GM10847 (cell line): ENCODE measurements around the gene CCDC14.
"Not testable (repeated sequence)": the region's sequence is repeated elsewhere in the genome, so short reads cannot be mapped to it uniquely, and the experiment has no call there.

Experiments
- POLR2A ChIP-seq: IDR thresholded peaks from 2 replicates; pipeline ENCODE4 v1.6.1; 2011; ENCODE audit not compliant: insufficient read length; ENCODE audit errors: extremely low read depth

CCDC14 gene

GRCh38 chr3:123960781-123961507 is at the start of gene CCDC14:
CCDC14 (minus strand) TSS chr3:123961229; CDS start chr3:123961173, 56 bp downstream.
- TF ChIP-seq POLR2A = peak; percentile 57

DNA sequence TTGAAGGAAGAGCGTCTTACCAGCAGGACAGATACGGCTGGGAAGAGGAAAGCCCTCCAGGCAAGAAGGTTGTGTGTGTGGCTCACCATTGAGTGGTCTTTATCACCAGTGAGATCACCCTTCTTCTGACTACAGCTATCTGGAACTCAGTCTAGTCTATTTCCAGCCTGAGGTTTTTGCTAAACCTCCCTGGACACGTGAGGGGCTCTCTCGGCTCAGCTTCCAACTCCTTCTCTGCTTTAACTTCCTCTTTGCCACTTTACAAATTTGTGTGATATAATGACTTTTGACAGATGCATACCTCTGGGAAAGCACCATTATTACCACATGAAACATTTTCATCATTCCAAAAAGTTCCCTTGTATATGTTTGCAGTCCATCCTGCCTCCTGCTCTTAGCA is 46.2 kb upstream of the CCDC14 start:
- TF ChIP-seq POLR2A = no peak

DNA sequence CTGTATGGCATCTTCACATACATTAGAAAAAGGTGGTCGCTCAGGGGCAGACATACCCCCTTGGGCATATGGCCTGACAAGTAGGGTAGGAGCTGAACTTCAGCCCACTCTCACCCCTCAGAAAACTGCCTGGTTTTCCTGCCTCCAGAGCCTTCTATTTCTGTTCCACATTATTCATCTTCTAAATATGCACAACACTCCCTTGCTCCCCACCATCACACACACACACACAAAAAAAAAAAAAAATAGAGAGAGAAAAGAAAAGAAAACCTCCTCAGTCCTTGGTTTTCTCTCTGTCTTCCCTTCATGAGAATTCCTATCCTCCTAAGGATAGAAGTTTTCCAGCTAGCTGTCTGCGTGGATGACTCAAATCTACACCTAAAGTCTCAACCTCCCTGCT is 36.5 kb upstream of the CCDC14 start:
- no peak for TF ChIP-seq POLR2A

- TF ChIP-seq POLR2A = no peak
Observed at GRCh38 chr3:123993818-123994217, 32.8 kb upstream of the CCDC14 start.

GRCh38 chr3:123991730-123992588 is 30.9 kb upstream of the CCDC14 start, which contains the start of gene ROPN1:
ROPN1 (minus strand) TSS chr3:123992124; CDS start chr3:123980481, 11,643 bp downstream.
- TF ChIP-seq POLR2A = not testable (repeated sequence)

- no peak for TF ChIP-seq POLR2A
Observed at GRCh38 chr3:123986427-123986826, 25.4 kb upstream of the CCDC14 start.

GRCh38 chr3:123984957-123985356 is 23.9 kb upstream of the CCDC14 start:
- no peak for TF ChIP-seq POLR2A

- TF ChIP-seq POLR2A = no peak
Observed at GRCh38 chr3:123984350-123984749, 23.3 kb upstream of the CCDC14 start.

DNA sequence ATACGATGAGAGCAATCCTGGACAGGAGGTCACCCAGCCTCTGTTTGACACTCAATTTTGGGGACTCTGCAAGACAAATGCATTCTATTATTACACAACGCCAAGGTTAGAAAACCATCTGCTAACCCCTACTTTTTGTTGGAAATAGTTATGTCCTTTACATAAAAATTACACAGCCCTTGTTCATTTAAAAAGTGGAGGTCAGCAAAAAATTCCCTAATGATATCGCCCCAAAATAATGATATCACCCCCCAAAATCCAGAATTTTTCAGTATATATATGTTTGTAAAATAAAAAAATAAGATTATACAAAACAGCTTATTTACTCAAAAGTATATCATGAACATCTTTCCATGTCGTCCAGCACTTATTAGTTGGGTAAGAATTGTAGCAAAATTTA is 19.5 kb upstream of the CCDC14 start:
- TF ChIP-seq POLR2A = no peak

- TF ChIP-seq POLR2A = no peak
Observed at GRCh38 chr3:123971406-123971805, 10.4 kb upstream of the CCDC14 start.

GRCh38 chr3:123961508-123961856 is 453 bp upstream of the CCDC14 start:
- no peak for TF ChIP-seq POLR2A

- no peak for TF ChIP-seq POLR2A
Observed at GRCh38 chr3:123953735-123954134, 7.3 kb downstream of the CCDC14 start.

DNA sequence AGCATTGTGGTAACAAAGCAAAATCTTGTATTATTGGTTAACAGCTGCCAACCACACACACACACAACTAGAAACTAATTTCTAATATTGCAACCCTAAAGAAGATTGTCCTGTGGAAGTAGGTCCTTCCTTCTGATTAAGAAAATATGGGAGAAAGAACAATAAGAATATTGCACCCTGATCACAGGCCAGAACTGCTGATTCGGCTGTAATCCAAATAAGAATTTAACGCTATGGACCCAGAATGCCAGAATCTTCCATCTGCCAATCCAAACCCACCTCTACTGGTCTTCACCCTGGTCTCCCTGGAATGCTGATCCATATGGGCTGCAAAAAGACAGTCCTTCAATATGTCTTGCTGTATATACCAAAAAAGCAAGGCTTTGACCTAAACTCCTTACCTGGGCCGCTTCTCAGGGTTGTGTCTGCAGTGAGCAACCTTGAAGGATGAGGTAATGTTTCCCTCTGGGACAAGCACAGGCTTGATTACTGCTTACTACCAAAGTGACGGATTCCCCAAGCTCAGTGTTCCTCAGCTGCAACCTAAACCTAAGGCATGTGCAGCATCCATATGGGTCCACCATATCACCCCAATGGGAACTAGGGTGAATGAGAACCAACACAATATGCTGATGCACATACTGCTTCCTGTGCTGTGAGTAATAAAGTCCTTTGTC is 8.0 kb downstream of the CCDC14 start:
- no peak for TF ChIP-seq POLR2A

DNA sequence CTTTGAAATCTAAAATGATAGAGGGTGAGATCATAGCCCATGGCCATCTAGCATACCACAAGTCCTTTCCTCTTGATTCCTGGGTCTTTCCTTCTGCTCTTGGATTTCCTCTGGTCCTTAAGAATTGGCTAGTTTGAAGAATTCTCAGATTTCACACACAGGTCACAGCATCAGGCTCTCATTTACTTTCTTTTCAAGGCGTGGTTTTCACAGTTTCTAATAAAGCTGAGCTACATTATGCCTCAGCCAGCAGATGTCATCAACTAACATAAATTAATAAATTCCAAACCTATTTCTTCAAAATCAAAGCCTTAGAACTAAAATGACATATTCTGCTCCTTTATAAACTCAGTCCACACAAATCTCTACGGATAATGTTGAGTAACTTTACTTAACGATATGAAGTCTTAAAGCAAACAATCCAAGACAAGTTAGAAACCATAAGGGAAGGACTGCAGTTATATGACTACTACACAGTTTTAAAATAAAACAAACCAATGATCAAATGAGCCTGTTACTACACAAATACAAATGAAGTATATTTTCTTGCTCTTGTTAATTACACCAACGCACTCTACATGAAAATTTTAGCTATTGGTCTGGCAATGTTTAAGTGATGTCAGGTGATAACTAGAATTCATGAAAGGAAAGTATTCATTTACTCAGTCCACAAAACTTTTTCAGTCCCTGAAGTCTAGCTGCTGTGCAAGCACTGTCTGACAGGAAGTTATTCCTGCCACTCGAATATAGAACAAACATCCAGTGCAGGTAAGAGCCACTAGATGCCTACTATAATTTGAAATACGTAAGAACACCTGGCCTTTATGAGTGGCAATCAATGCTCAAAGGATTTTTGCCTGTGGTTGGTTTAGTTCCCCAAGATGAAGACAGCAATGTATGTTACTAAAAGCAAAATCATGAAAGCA is 9.2 kb downstream of the CCDC14 start:
- TF ChIP-seq POLR2A = no peak

DNA sequence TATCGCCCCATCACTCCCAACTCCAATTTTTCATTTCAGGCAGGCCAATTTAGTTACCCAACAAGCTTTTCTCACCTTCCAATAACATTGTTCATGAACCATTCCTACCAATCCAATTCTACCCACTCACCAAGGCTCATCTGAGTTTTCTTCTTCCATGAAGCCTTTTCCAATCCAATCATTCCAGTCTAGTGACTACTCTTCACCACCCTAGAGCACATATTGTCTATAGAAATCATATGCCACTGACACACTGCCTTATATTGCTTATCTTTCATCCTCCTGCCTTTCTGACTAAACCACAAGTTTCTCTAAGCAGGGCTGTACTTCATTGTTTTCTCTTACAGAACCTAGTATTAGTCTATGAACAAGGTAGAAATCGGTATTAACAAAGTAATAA is 11.4 kb downstream of the CCDC14 start:
- no peak for TF ChIP-seq POLR2A
